NCI-H524 treated with DMSO at 0.1 percent for 48 hours (cell line): ENCODE measurements around the gene DEDD2.

ENCODE experiments used
- DNase-seq: peaks from one replicate; lab custom pipeline; 2025; lab: John Stamatoyannopoulos, UW

The DEDD2 gene

GRCh38 chr19:42198676-42199439 lies 18.6 kb downstream of the DEDD2 start:
- DNase-seq = no peak

- no peak for DNase-seq
Measured at GRCh38 chr19:42197375-42197817, 20.1 kb downstream of the DEDD2 start.

GRCh38 chr19:42196011-42197001 lies 21.2 kb downstream of the DEDD2 start:
- DNase-seq = no peak

GRCh38 chr19:42193706-42194105 lies 23.8 kb downstream of the DEDD2 start:
- no peak for DNase-seq

- DNase-seq = no peak
Measured at GRCh38 chr19:42193294-42193693, 24.2 kb downstream of the DEDD2 start.

- no peak for DNase-seq
Measured at GRCh38 chr19:42191855-42192254, 25.6 kb downstream of the DEDD2 start.

GRCh38 chr19:42191330-42191729 lies 26.1 kb downstream of the DEDD2 start:
- no peak for DNase-seq

- DNase-seq = no peak
Measured at GRCh38 chr19:42189133-42189532, 28.3 kb downstream of the DEDD2 start.

GRCh38 chr19:42188665-42189064 lies 28.8 kb downstream of the DEDD2 start:
- DNase-seq = no peak

GRCh38 chr19:42185277-42185676 lies 32.2 kb downstream of the DEDD2 start:
- DNase-seq = no peak

- DNase-seq = no peak
Measured at GRCh38 chr19:42184401-42184861, 33.0 kb downstream of the DEDD2 start.

- peak; percentile 3 for DNase-seq
Measured at GRCh38 chr19:42178791-42179674, 38.4 kb downstream of the DEDD2 start.

GRCh38 chr19:42177686-42178019 lies 39.8 kb downstream of the DEDD2 start:
- DNase-seq = no peak

- DNase-seq = peak; percentile 66
Measured at GRCh38 chr19:42176990-42177685, 40.3 kb downstream of the DEDD2 start.

- no peak for DNase-seq
Measured at GRCh38 chr19:42176649-42176989, 40.9 kb downstream of the DEDD2 start.

GRCh38 chr19:42175952-42176648 lies 41.4 kb downstream of the DEDD2 start:
- no peak for DNase-seq

- DNase-seq = no peak
Measured at GRCh38 chr19:42174958-42175734, 42.3 kb downstream of the DEDD2 start.

- no peak for DNase-seq
Measured at GRCh38 chr19:42174188-42174587, 43.3 kb downstream of the DEDD2 start.

- DNase-seq = no peak
Measured at GRCh38 chr19:42173695-42174094, 43.8 kb downstream of the DEDD2 start.

- no peak for DNase-seq
Measured at GRCh38 chr19:42172261-42172660, 45.2 kb downstream of the DEDD2 start.
